ENCODE measurements around the gene FRMPD2.
"Not testable (repeated sequence)": the region's sequence is repeated elsewhere in the genome, so short reads cannot be mapped to it uniquely, and the experiment has no call there.

The FRMPD2 gene

GRCh38 chr10:48143721-48144642 is 130.5 kb downstream of the FRMPD2 start:
- in situ Hi-C loops (cut with MboI; ENCODE audit: low sequenced_read_pairs), result not testable (repeated sequence)

- in situ Hi-C loops (cut with MboI; ENCODE audit: low sequenced_read_pairs), result not testable (repeated sequence)
Measured at GRCh38 chr10:48140949-48141348, 133.5 kb downstream of the FRMPD2 start.

- in situ Hi-C loops (cut with MboI; ENCODE audit: low sequenced_read_pairs), result not testable (repeated sequence)
Measured at GRCh38 chr10:48139953-48140850, 134.3 kb downstream of the FRMPD2 start.

GRCh38 chr10:48128954-48129353 is 145.5 kb downstream of the FRMPD2 start:
- in situ Hi-C loops (cut with MboI; ENCODE audit: low sequenced_read_pairs), result not testable (repeated sequence)

- in situ Hi-C loops (cut with MboI; ENCODE audit: low sequenced_read_pairs), result not testable (repeated sequence)
Measured at GRCh38 chr10:48126251-48126650, 148.2 kb downstream of the FRMPD2 start.

GRCh38 chr10:48125631-48126030 is 148.9 kb downstream of the FRMPD2 start:
- in situ Hi-C loops (cut with MboI; ENCODE audit: low sequenced_read_pairs), result not testable (repeated sequence)

- in situ Hi-C loops (cut with MboI; ENCODE audit: low sequenced_read_pairs), result not testable (repeated sequence)
Measured at GRCh38 chr10:48122618-48123017, 151.9 kb downstream of the FRMPD2 start.

GRCh38 chr10:48110277-48110676 is 164.2 kb downstream of the FRMPD2 start:
- in situ Hi-C loops (cut with MboI; ENCODE audit: low sequenced_read_pairs), result not testable (repeated sequence)
